SK-N-SH (cell line): ENCODE results near the gene PITPNM3.

Source experiments
- CHD2 ChIP-seq: fragments of 150-350 bp; IDR thresholded peaks from 2 replicates; pipeline ENCODE4 v1.6.1; 2018; ENCODE audit warnings: low read length; ENCODE audit not compliant: partially characterized antibody
- JUND ChIP-seq: IDR thresholded peaks from 2 replicates; pipeline ENCODE4 v1.4.0; 2012
- TF ChIP-seq, protein P1 (sequence below): IDR thresholded peaks from 2 replicates; pipeline ENCODE4 v1.6.1; 2012; ENCODE audit warnings: mild to moderate bottlenecking, low read depth, low read length, moderate library complexity

DNA sequence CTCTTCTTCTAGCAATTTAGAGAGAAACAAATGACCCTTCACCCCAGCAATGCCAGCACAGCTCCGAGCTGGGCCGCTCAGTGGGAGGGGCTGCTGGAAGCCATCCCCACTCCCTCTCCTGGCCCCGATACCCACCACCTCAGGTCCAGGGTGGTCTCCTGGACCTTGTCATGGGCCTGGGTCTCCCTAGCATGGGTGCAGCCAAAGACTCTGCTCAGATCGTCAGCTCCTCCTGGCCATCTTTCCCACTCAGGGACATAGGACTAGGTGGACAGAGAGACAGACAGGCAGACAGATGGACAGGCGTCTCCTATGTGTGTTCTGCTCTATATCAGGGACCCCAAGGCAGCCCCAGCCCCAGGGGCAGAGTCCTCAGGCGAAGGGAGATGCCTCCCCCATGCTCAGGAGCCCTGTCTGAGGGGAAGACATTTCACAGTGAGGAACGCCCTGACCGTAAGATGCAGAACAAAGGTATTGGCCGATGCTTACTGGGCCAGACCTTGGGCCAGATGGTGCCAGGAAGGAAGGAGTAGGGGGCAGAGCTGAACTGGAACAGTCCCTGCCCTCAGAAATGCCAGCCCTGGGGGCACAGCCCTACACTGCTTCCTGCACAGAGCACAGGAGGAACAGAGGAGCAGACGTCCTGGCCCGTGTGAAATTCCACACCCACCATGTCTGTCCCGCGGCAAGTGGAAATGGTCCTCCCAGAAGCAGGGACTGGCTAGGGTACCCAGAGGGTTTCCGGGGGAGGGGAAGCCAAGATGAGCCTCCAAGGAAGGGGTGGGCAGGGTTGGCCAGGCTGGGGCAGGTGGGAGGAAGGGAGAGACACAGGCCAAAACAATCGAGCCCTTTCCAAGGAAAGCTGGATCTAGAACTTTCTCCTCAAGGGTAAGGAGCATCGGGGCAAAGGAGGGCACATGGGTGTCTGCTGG, 13.0 kb downstream of the PITPNM3 start:
- TF ChIP-seq, protein P1, sequence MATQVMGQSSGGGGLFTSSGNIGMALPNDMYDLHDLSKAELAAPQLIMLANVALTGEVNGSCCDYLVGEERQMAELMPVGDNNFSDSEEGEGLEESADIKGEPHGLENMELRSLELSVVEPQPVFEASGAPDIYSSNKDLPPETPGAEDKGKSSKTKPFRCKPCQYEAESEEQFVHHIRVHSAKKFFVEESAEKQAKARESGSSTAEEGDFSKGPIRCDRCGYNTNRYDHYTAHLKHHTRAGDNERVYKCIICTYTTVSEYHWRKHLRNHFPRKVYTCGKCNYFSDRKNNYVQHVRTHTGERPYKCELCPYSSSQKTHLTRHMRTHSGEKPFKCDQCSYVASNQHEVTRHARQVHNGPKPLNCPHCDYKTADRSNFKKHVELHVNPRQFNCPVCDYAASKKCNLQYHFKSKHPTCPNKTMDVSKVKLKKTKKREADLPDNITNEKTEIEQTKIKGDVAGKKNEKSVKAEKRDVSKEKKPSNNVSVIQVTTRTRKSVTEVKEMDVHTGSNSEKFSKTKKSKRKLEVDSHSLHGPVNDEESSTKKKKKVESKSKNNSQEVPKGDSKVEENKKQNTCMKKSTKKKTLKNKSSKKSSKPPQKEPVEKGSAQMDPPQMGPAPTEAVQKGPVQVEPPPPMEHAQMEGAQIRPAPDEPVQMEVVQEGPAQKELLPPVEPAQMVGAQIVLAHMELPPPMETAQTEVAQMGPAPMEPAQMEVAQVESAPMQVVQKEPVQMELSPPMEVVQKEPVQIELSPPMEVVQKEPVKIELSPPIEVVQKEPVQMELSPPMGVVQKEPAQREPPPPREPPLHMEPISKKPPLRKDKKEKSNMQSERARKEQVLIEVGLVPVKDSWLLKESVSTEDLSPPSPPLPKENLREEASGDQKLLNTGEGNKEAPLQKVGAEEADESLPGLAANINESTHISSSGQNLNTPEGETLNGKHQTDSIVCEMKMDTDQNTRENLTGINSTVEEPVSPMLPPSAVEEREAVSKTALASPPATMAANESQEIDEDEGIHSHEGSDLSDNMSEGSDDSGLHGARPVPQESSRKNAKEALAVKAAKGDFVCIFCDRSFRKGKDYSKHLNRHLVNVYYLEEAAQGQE: no peak
- TF ChIP-seq JUND (no peak), CHD2 (no peak)
